IMR-90 (cell line): ENCODE results near the gene TMEM72. TPM values are rescaled to one million over a fixed set of nuclear protein-coding genes. Genes with fewer than 3 reads are reported as not detected.

Experiments
- ATAC-seq: fragments of 200-7000 bp; cut with Tn5 transposase; 2 replicates; pipeline ENCODE4 v1.9.1; 2020; ENCODE audit warnings: low read depth, mild to moderate bottlenecking, moderate library complexity
- BruUV-seq: library from RNA; stranded (reverse); fragments of 400-500 nt; replicated peaks from 2 replicates; lab custom pipeline; 2021; lab: Mats Ljungman, UMichigan
- CTCF ChIA-PET: fragments of 300-600 bp; formaldehyde crosslinking; extraction: SDS; loops from one replicate; lab custom pipeline; 2021; ENCODE audit warnings: antibody characterized with exemption; lab: Yijun Ruan, JAX
- POLR2A ChIA-PET: fragments of 300-600 bp; sonication (Branson Sonifier 250); formaldehyde crosslinking; loops from one replicate; lab custom pipeline; 2022; ENCODE audit warnings: antibody characterized with exemption; ENCODE audit not compliant: unreplicated experiment; lab: Charles Lee
- DNase-seq: peaks from one replicate; pipeline ENCODE4 v3.0.0; 2013
- H2AFZ ChIP-seq: replicated peaks from 2 replicates; pipeline ENCODE3; 2013; ENCODE audit warnings: low read length, mild to moderate bottlenecking; ENCODE audit not compliant: poor library complexity
- H2AK5ac ChIP-seq: 2 replicates; pipeline ENCODE4 v1.6.1; 2013; ENCODE audit warnings: low read depth, low read length, inconsistent platforms
- H2AK9ac ChIP-seq: replicated peaks from 2 replicates; pipeline ENCODE3; 2013; ENCODE audit warnings: mild to moderate bottlenecking, low read depth, low read length, moderate library complexity; ENCODE audit not compliant: poor library complexity
- H2BK120ac ChIP-seq: 2 replicates; pipeline ENCODE4 v1.6.1; 2013; ENCODE audit warnings: low read depth, low read length, inconsistent platforms
- H2BK15ac ChIP-seq: 3 replicates; pipeline ENCODE4 v1.6.1; 2013; ENCODE audit warnings: low read depth, low read length, inconsistent platforms
- H2BK20ac ChIP-seq: 2 replicates; pipeline ENCODE4 v1.6.1; 2013; ENCODE audit warnings: low read depth, mild to moderate bottlenecking, inconsistent platforms, low read length, moderate library complexity
- H2BK5ac ChIP-seq: 2 replicates; pipeline ENCODE4 v1.6.1; 2013; ENCODE audit warnings: mild to moderate bottlenecking, low read depth, low read length, inconsistent platforms; ENCODE audit not compliant: poor library complexity, severe bottlenecking
- H3K14ac ChIP-seq: replicated peaks from 2 replicates; pipeline ENCODE4 v1.6.1; 2013; ENCODE audit warnings: low read depth, low read length, inconsistent platforms
- H3K18ac ChIP-seq: 2 replicates; pipeline ENCODE4 v1.6.1; 2013; ENCODE audit warnings: low read depth, low read length, control low read depth
- H3K23ac ChIP-seq: 2 replicates; pipeline ENCODE4 v1.6.1; 2013; ENCODE audit warnings: low read depth, low read length, inconsistent platforms
- H3K27ac ChIP-seq: 2 replicates; pipeline ENCODE4 v1.5.1; 2013; ENCODE audit warnings: mild to moderate bottlenecking, control low read depth, low read length; ENCODE audit not compliant: insufficient read depth
- H3K27me3 ChIP-seq: 2 replicates; pipeline ENCODE4 v1.6.1; 2013; ENCODE audit warnings: low read length; ENCODE audit not compliant: control insufficient read depth, insufficient read depth
- H3K36me3 ChIP-seq: 2 replicates; pipeline ENCODE4 v1.6.1; 2013; ENCODE audit warnings: low read length, mixed read lengths; ENCODE audit not compliant: control insufficient read depth, insufficient read depth
- H3K4ac ChIP-seq: 2 replicates; pipeline ENCODE4 v1.6.1; 2013; ENCODE audit warnings: low read depth, low read length, inconsistent platforms
- H3K4me1 ChIP-seq: 2 replicates; pipeline ENCODE4 v1.6.1; 2013; ENCODE audit warnings: low read length, mixed read lengths; ENCODE audit not compliant: control insufficient read depth, insufficient read depth
- H3K4me2 ChIP-seq: 2 replicates; pipeline ENCODE4 v1.6.1; 2013; ENCODE audit warnings: low read depth, mild to moderate bottlenecking, control low read depth, low read length, moderate library complexity
- H3K4me3 ChIP-seq: 2 replicates; pipeline ENCODE4 v1.5.1; 2013; ENCODE audit warnings: low read depth, mild to moderate bottlenecking, control low read depth, low read length, moderate library complexity; ENCODE audit not compliant: insufficient read depth
- H3K56ac ChIP-seq: 2 replicates; pipeline ENCODE4 v1.6.1; 2013; ENCODE audit warnings: low read length, inconsistent platforms; ENCODE audit not compliant: insufficient read depth; ENCODE audit errors: extremely low read depth
- H3K79me1 ChIP-seq, 2 experiments: 2 replicates each; pipeline ENCODE4 v1.6.1; 2013; ENCODE audit warnings: low read length in 2 of 2, inconsistent platforms in 1 of 2, low read depth in 1 of 2
- H3K9ac ChIP-seq: 2 replicates; pipeline ENCODE4 v1.6.1; 2013; ENCODE audit warnings: low read depth, low read length, control low read depth
- H3K9me1 ChIP-seq: 2 replicates; pipeline ENCODE4 v1.6.1; 2013; ENCODE audit warnings: low read length, inconsistent platforms; ENCODE audit not compliant: insufficient read depth
- H3K9me3 ChIP-seq: 2 replicates; pipeline ENCODE4 v1.6.1; 2013; ENCODE audit warnings: low read length; ENCODE audit not compliant: control insufficient read depth, insufficient read depth
- H4K20me1 ChIP-seq: 2 replicates; pipeline ENCODE4 v1.6.1; 2013; ENCODE audit warnings: low read length, inconsistent platforms; ENCODE audit not compliant: insufficient read depth
- H4K5ac ChIP-seq: 2 replicates; pipeline ENCODE4 v1.6.1; 2013; ENCODE audit warnings: mild to moderate bottlenecking, low read depth, low read length, control low read depth
- H4K8ac ChIP-seq, 2 experiments: 2 replicates each; pipeline ENCODE4 v1.6.1; 2013; ENCODE audit warnings: low read depth in 2 of 2, low read length in 2 of 2, control low read depth in 1 of 2, inconsistent platforms in 1 of 2
- H4K91ac ChIP-seq: 2 replicates; pipeline ENCODE4 v1.6.1; 2013; ENCODE audit warnings: low read depth, low read length, inconsistent platforms; ENCODE audit not compliant: insufficient read depth
- CEBPB ChIP-seq: IDR thresholded peaks from 2 replicates; pipeline ENCODE4 v1.6.1; 2012; ENCODE audit warnings: low read depth, low read length, improper control_type of control experiment
- CHD1 ChIP-seq: IDR thresholded peaks from 2 replicates; pipeline ENCODE4 v1.6.1; 2012; ENCODE audit warnings: low read depth, low read length, improper control_type of control experiment
- CTCF ChIP-seq: conservative IDR thresholded peaks from 2 replicates; pipeline ENCODE4 v1.5.1; 2012; ENCODE audit warnings: mild to moderate bottlenecking, low read depth, low read length, improper control_type of control experiment
- ELK1 ChIP-seq: fragments of 150-350 bp; IDR thresholded peaks from 2 replicates; pipeline ENCODE4 v1.6.1; 2016; ENCODE audit warnings: low read depth, mild to moderate bottlenecking, low read length, moderate library complexity, borderline replicate concordance
- FOS ChIP-seq: fragments of 150-350 bp; IDR thresholded peaks from 2 replicates; pipeline ENCODE4 v1.6.1; 2016; ENCODE audit warnings: low read depth, low read length
- MAFK ChIP-seq: IDR thresholded peaks from 2 replicates; pipeline ENCODE4 v1.6.1; 2012; ENCODE audit warnings: low read depth, low read length, improper control_type of control experiment
- MXI1 ChIP-seq: IDR thresholded peaks from 2 replicates; pipeline ENCODE4 v1.6.1; 2012; ENCODE audit warnings: low read depth, mild to moderate bottlenecking, low read length, moderate library complexity, borderline replicate concordance
- NFE2L2 ChIP-seq: fragments of 150-350 bp; IDR thresholded peaks from 2 replicates; pipeline ENCODE4 v1.6.1; 2016; ENCODE audit warnings: low read depth, mild to moderate bottlenecking, low read length
- RCOR1 ChIP-seq: IDR thresholded peaks from 2 replicates; pipeline ENCODE4 v1.6.1; 2012; ENCODE audit warnings: mild to moderate bottlenecking, low read length, improper control_type of control experiment; ENCODE audit not compliant: insufficient replicate concordance
- USF2 ChIP-seq: fragments of 150-350 bp; IDR thresholded peaks from 2 replicates; pipeline ENCODE4 v1.6.1; 2017; ENCODE audit warnings: mild to moderate bottlenecking, antibody characterized with exemption, low read length, low read depth
- WGBS, 2 experiments: methylation state at CpG; one replicate each; pipeline versions ENCODE4 v1.1.5 to v1.1.7; 2013; ENCODE audit warnings: missing lambda C conversion rate in 2 of 2; ENCODE audit not compliant: insufficient read length in 1 of 2; ENCODE audit errors: extremely low coverage in 2 of 2; 5-methylcytosine and 5-hydroxymethylcytosine counted together
- dilution Hi-C: fragments of 300-500 bp; cut with HindIII; formaldehyde crosslinking; loops from one replicate; pipeline ENCODE4 v1.14.3; 2018; ENCODE audit warnings: low sequenced_read_pairs; ENCODE audit not compliant: unreplicated experiment
- in situ Hi-C: fragments of 300-500 bp; cut with MboI; formaldehyde crosslinking; loops from 3 replicates; pipeline ENCODE4 v1.14.3; 2019; ENCODE audit warnings: low sequenced_read_pairs, inconsistent platforms, mixed read lengths
- intact Hi-C: fragments of 100-400 bp; cut with micrococcal nuclease; formaldehyde crosslinking; loops from 2 replicates; pipeline ENCODE4 v1.10.0; 2022
- polyA plus RNA-seq, 3 experiments: library from polyadenylated mRNA; depleted of rRNA; stranded (reverse); fragments of >200 nt; gene quantifications; 2 replicates each; pipeline ENCODE4 v1.2.3, GENCODE V29; 2012; ENCODE audit warnings: low replicate concordance in 1 of 3
- total RNA-seq: library from RNA; depleted of rRNA; stranded (reverse); fragments of >200 nt; gene quantifications from 2 replicates; pipeline ENCODE4 v1.2.3, GENCODE V29; 2012

Gene TMEM72
- total and polyA plus RNA-seq, 2 of the 4 experiments (the other 2 are of a cell fraction), result not detected

- TF ChIP-seq NFE2L2, result no peak
These were observed 39.4 kb downstream of the TMEM72 start (continued) for GRCh38 chr10:44950326-44951225.

- Histone ChIP-seq H3K4me3 (no peak overlapping the region), H4K8ac (no peak overlapping the region), H3K4ac (no peak overlapping the region), H4K91ac (no peak overlapping the region), H3K14ac (no peak overlapping the region), H2AK9ac (no peak overlapping the region), H3K4me1 (peaks cover 9% of the 10 kb centered on the region), H3K18ac (no peak overlapping the region), H4K20me1 (no peaks in the 10 kb centered on the region), H2AK5ac (no peak overlapping the region), H3K27me3 (no peaks in the 10 kb centered on the region), H3K27ac (no peak overlapping the region), H3K36me3 (peaks cover 7% of the 10 kb centered on the region; the same call in 1 of the 2 replicates), H3K56ac (no peak overlapping the region), H3K9me3 (peaks cover under 1% of the 10 kb centered on the region; the same call in 1 of the 2 replicates), H3K9ac (no peak overlapping the region), H3K9me1 (peaks cover 6% of the 10 kb centered on the region), H3K79me1 (peaks cover 3 to 5% of the 10 kb centered on the region in 2 experiments; a peak in 1 of 4 replicates), H2BK5ac (no peak overlapping the region), H3K4me2 (no peak overlapping the region), H2BK120ac (no peak overlapping the region), H2AFZ (no peak overlapping the region), H2BK15ac (no peak overlapping the region), H3K23ac (no peak overlapping the region), H2BK20ac (no peak overlapping the region), H4K5ac (no peak overlapping the region)
- ChIA-PET CTCF (no interaction called here), POLR2A (no interaction called here)
- DNase-seq (no peak), ATAC-seq (no peak)
- intact Hi-C loops, result no loop called here
- in situ Hi-C loops, result no loop called here
- dilution Hi-C loops, result no loop called here
- no TSS peak for BruUV-seq
- no CpG with 5 or more reads among the region's 7 CpGs for WGBS, 2 experiments
- TF ChIP-seq CHD1 (no peak), FOS (no peak), CTCF (no peak), NFE2L2 (no peak), CEBPB (no peak), ELK1 (no peak), MAFK (no peak), USF2 (no peak), MXI1 (no peak), RCOR1 (no peak)
These were observed 40.6 kb downstream of the TMEM72 start for GRCh38 chr10:44951576-44952226.
